OCI-LY7 (cell line): ENCODE data around the gene CHM.

ENCODE experiments used
- CTCF ChIP-seq: fragments of 200-600 bp; sonication (generic); conservative IDR thresholded peaks from 2 replicates; pipeline ENCODE4 v1.5.1; 2014; ENCODE audit warnings: mild to moderate bottlenecking, antibody characterized with exemption, low read length, moderate library complexity, mixed read lengths
- EZH2phosphoT487 ChIP-seq: fragments of 200-600 bp; sonication (generic); IDR thresholded peaks from 2 replicates; pipeline ENCODE4 v1.6.1; 2018; ENCODE audit warnings: low read depth, borderline replicate concordance, mild to moderate bottlenecking, mixed run types, antibody characterized with exemption, low read length, moderate library complexity, mixed read lengths

DNA sequence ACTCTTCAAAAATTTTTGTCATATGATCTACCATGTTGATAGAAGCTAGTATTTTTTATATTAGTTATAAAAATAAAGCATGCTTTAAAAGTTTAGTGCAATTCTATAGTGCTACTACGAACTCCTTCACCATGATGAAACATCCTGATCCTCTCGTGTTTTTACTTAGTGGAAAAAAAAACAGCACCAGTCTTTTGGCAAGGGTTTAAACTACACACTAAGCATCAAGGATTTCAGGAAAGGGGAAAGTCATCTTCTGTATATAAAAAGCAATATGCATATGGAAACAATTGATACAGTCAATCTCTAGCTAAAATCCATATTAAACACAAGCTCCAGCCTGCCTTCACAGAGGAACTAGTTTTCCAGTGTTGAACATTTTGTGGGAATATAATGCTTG lies 18.7 kb downstream of the CHM start:
- no peak for TF ChIP-seq CTCF
- no peak for TF ChIP-seq EZH2phosphoT487
